Measurements from ENCODE around the gene MYOM1.

DNA sequence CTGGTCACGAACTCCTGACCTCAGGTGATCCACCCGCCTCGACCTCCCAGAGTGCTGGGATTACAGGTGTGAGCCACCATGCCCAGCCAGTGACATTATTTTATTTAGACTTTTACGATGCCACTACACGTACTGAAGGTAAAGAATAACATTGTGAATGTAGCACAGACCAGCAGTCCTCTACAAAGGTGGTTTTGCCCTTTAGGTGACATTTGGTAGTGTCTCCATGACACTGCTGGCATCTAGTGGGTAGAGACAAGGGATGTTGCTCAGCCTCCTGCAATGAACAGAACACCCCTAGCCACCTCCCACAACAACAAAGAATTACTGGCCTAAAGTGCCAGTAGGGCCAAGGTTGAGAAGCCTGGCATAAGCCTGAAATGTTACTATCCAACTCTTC, 69.5 kb downstream of the MYOM1 start:
- TF ChIP-seq CTCF (IDR thresholded peaks at IDR 0.05; ENCODE audit: low read depth, low read length, poor library complexity, severe bottlenecking) (no peak), EZH2phosphoT487 (IDR thresholded peaks at IDR 0.05; ENCODE audit: borderline replicate concordance, low read length) (no peak)

Measured in DOHH2 (cell line).